Measurements from ENCODE around the gene RASGRP2. TPM values are rescaled to one million over a fixed set of nuclear protein-coding genes. Genes with fewer than 3 reads are reported as not detected.

RASGRP2 gene
- total and polyA plus RNA-seq, 2 donors (not counting 1 experiment from before 2014, with no cell fraction given) = 1.2 to 5.2 TPM

GRCh38 chr11:64712430-64713015 lies 31.4 kb downstream of the RASGRP2 start:
- no peaks in the 10 kb centered on the region for H3K36me3 ChIP-seq (ENCODE audit: control insufficient read depth, insufficient read depth, low read length)
- no peak overlapping the region for H3K4me3 ChIP-seq (replicated peaks in 1 of 4; ENCODE audit: control extremely low read depth in 1 of 4, insufficient read depth in 1 of 4, low read depth in 3 of 4, low read length in 4 of 4)
- TF ChIP-seq CTCF (conservative IDR thresholded peaks at IDR 0.05 in 1 of 2, IDR thresholded peaks at IDR 0.05 in 1 of 2; ENCODE audit: low read depth in 1 of 2, low read length in 2 of 2) (no peak), EZH2 (IDR thresholded peaks at IDR 0.05; ENCODE audit: low read length, missing control alignments) (no peak)
- H2AFZ ChIP-seq (ENCODE audit: low read length) = no peak overlapping the region
- no peaks in the 10 kb centered on the region for H3K79me2 ChIP-seq (ENCODE audit: control insufficient read depth, insufficient read depth, low read length)
- DNase-seq (ENCODE audit: low read depth in 2 of 2) = no peak
- no peak overlapping the region for H3K27ac ChIP-seq (ENCODE audit: insufficient read depth, low read length)
- H3K4me1 ChIP-seq (ENCODE audit: control insufficient read depth, extremely low read depth, insufficient read depth, low read length) = no peaks in the 10 kb centered on the region
- H3K4me2 ChIP-seq (ENCODE audit: extremely low read depth, insufficient read depth, low read length) = no peak overlapping the region
- no peak overlapping the region for H3K9ac ChIP-seq (ENCODE audit: insufficient read depth, low read length)
- peaks cover 40% of the 10 kb centered on the region for H3K27me3 ChIP-seq (ENCODE audit: control insufficient read depth, insufficient read depth, low read length)
- no peaks in the 10 kb centered on the region for H4K20me1 ChIP-seq (ENCODE audit: control insufficient read depth, extremely low read depth, insufficient read depth, low read length)
- H3K9me3 ChIP-seq (ENCODE audit: control insufficient read depth, insufficient read depth, low read depth, low read length) = no peaks in the 10 kb centered on the region

- Histone ChIP-seq H3K36me3 (ENCODE audit: control insufficient read depth, insufficient read depth, low read length) (no peaks in the 10 kb centered on the region), H3K27me3 (ENCODE audit: control insufficient read depth, insufficient read depth, low read length) (peaks cover 40% of the 10 kb centered on the region), H2AFZ (ENCODE audit: low read length) (no peak overlapping the region)
Observed at GRCh38 chr11:64711956-64712362, 32.0 kb downstream of the RASGRP2 start.

More at GRCh38 chr11:64711956-64712362, 32.0 kb downstream of the RASGRP2 start:
- Histone ChIP-seq H3K4me1 (ENCODE audit: control insufficient read depth, extremely low read depth, insufficient read depth, low read length) (no peaks in the 10 kb centered on the region), H3K27ac (ENCODE audit: insufficient read depth, low read length) (no peak overlapping the region), H3K79me2 (ENCODE audit: control insufficient read depth, insufficient read depth, low read length) (no peaks in the 10 kb centered on the region), H4K20me1 (ENCODE audit: control insufficient read depth, extremely low read depth, insufficient read depth, low read length) (no peaks in the 10 kb centered on the region), H3K4me3 (replicated peaks in 1 of 4; ENCODE audit: control extremely low read depth in 1 of 4, insufficient read depth in 1 of 4, low read depth in 3 of 4, low read length in 4 of 4) (no peak overlapping the region), H3K4me2 (ENCODE audit: extremely low read depth, insufficient read depth, low read length) (no peak overlapping the region), H3K9me3 (ENCODE audit: control insufficient read depth, insufficient read depth, low read depth, low read length) (no peaks in the 10 kb centered on the region), H3K9ac (ENCODE audit: insufficient read depth, low read length) (no peak overlapping the region)
- TF ChIP-seq EZH2 (IDR thresholded peaks at IDR 0.05; ENCODE audit: low read length, missing control alignments) (no peak), CTCF (conservative IDR thresholded peaks at IDR 0.05 in 1 of 2, IDR thresholded peaks at IDR 0.05 in 1 of 2; ENCODE audit: low read depth in 1 of 2, low read length in 2 of 2) (no peak)
- DNase-seq (ENCODE audit: low read depth in 2 of 2) = no peak
